B cell (primary cell): ENCODE measurements around the gene AMIGO1. TPM values are rescaled to one million over a fixed set of nuclear protein-coding genes. Genes with fewer than 3 reads are reported as not detected.
"Not testable (repeated sequence)": the region's sequence is repeated elsewhere in the genome, so short reads cannot be mapped to it uniquely, and the experiment has no call there.

Experiments
- ATAC-seq: fragments of 200-7000 bp; cut with Tn5 transposase; one replicate; pipeline ENCODE4 v1.10.0; 2021; ENCODE audit warnings: low read depth, mild to moderate bottlenecking, moderate number of reproducible peaks, moderate library complexity
- CTCF ChIA-PET: fragments of 350-600 bp; sonication (Branson Sonifier 250); formaldehyde crosslinking; loops from one replicate; lab custom pipeline; 2021; ENCODE audit warnings: antibody characterized with exemption, inconsistent platforms; lab: Charles Lee
- POLR2A ChIA-PET: fragments of 350-600 bp; sonication (Branson Sonifier 250); formaldehyde crosslinking; loops from one replicate; lab custom pipeline; 2021; ENCODE audit warnings: antibody characterized with exemption; lab: Charles Lee
- DNase-seq: peaks from one replicate; pipeline ENCODE4 v3.0.0; 2013
- H2AFZ ChIP-seq: 2 replicates; pipeline ENCODE4 v1.6.1; 2012; ENCODE audit warnings: mild to moderate bottlenecking, low read depth, low read length; ENCODE audit not compliant: insufficient read depth, poor library complexity, severe bottlenecking
- H3K27ac ChIP-seq, 2 donors: 1 replicate in 1 of 2; 2 replicates in 1 of 2; pipeline ENCODE4 v1.5.1; 2012 to 2013; ENCODE audit warnings: low read length in 2 of 2, mild to moderate bottlenecking in 2 of 2, moderate library complexity in 1 of 2
- H3K27me3 ChIP-seq, 4 experiments: fragments of 200-600 bp in 1 of 4; sonication (generic) in 1 of 4; replicated peaks in 1 of 4; 1 replicate in 2 of 4; 2 replicates in 2 of 4; pipeline versions ENCODE4 v1.6.1 to v1.7.0; 2013 to 2016; ENCODE audit warnings: low read length in 3 of 4, mild to moderate bottlenecking in 2 of 4, mixed read lengths in 1 of 4, moderate library complexity in 1 of 4; ENCODE audit not compliant: insufficient read depth in 4 of 4, control insufficient read depth in 3 of 4; ENCODE audit errors: control extremely low read depth in 1 of 4
- H3K36me3 ChIP-seq, 2 experiments: replicated peaks in 1 of 2; 1 replicate in 1 of 2; 2 replicates in 1 of 2; pipeline versions ENCODE4 v1.6.1 to v1.7.1; 2013; ENCODE audit warnings: low read length in 1 of 2; ENCODE audit not compliant: insufficient read depth in 2 of 2, control insufficient read depth in 1 of 2; ENCODE audit errors: control extremely low read depth in 1 of 2, extremely low read depth in 1 of 2
- H3K4me1 ChIP-seq, 2 donors: fragments of 200-600 bp in 1 of 2; sonication (generic) in 1 of 2; 1 replicate in 1 of 2; 2 replicates in 1 of 2; pipeline versions ENCODE4 v1.5.1 to v1.6.1; 2013 to 2017; ENCODE audit warnings: low read length in 2 of 2; ENCODE audit not compliant: control insufficient read depth in 2 of 2, insufficient read depth in 2 of 2
- H3K4me2 ChIP-seq: replicated peaks from 2 replicates; pipeline ENCODE3; 2012; ENCODE audit warnings: mild to moderate bottlenecking, low read depth, low read length; ENCODE audit not compliant: poor library complexity, severe bottlenecking
- H3K4me3 ChIP-seq, 5 experiments: fragments of 200-600 bp in 1 of 5; sonication (generic) in 1 of 5; 1 replicate in 3 of 5; 2 replicates in 2 of 5; pipeline versions ENCODE4 v1.5.1 to v1.7.0; 2011 to 2016; ENCODE audit warnings: low read length in 4 of 5, mild to moderate bottlenecking in 4 of 5, low read depth in 2 of 5, control low read depth in 1 of 5, moderate library complexity in 1 of 5; ENCODE audit not compliant: insufficient read depth in 1 of 5; ENCODE audit errors: control extremely low read depth in 1 of 5, extremely low read depth in 1 of 5
- H3K79me2 ChIP-seq: fragments of 200-600 bp; sonication (generic); one replicate; pipeline ENCODE4 v1.6.0; 2016; ENCODE audit warnings: low read length; ENCODE audit not compliant: control insufficient read depth, insufficient read depth
- H3K9ac ChIP-seq: fragments of 200-600 bp; sonication (generic); 2 replicates; pipeline ENCODE4 v1.6.1; 2017; ENCODE audit warnings: mild to moderate bottlenecking, low read length, moderate library complexity
- H3K9me3 ChIP-seq, 3 donors: one replicate each; pipeline versions ENCODE4 v1.6.1 to v1.7.1; 2013; ENCODE audit warnings: low read length in 2 of 3; ENCODE audit not compliant: control insufficient read depth in 2 of 3, insufficient read depth in 1 of 3; ENCODE audit errors: control extremely low read depth in 1 of 3
- H4K20me1 ChIP-seq: 2 replicates; pipeline ENCODE4 v1.6.0; 2012; ENCODE audit warnings: mild to moderate bottlenecking, low read length; ENCODE audit not compliant: insufficient read depth, control insufficient read depth, poor library complexity, severe bottlenecking
- H3K27ac Mint-ChIP-seq: one replicate; pipeline ENCODE4 v1.8.0; 2021; ENCODE audit warnings: mixed read lengths
- H3K27me3 Mint-ChIP-seq: one replicate; pipeline ENCODE4 v1.8.0; 2021; ENCODE audit warnings: mixed read lengths
- H3K4me1 Mint-ChIP-seq: one replicate; pipeline ENCODE4 v1.8.0; 2021; ENCODE audit warnings: mixed read lengths
- H3K4me3 Mint-ChIP-seq: one replicate; pipeline ENCODE4 v1.8.0; 2021; ENCODE audit warnings: mixed read lengths
- H3K9me3 Mint-ChIP-seq: one replicate; pipeline ENCODE4 v1.8.0; 2022; ENCODE audit warnings: mixed read lengths; ENCODE audit not compliant: insufficient read depth
- EZH2 ChIP-seq: IDR thresholded peaks from 2 replicates; pipeline ENCODE4 v1.6.1; 2012; ENCODE audit warnings: borderline replicate concordance, low read depth, mild to moderate bottlenecking, moderate library complexity, low read length; ENCODE audit not compliant: insufficient read depth, poor library complexity, severe bottlenecking
- WGBS: methylation state at CpG from one replicate; pipeline ENCODE4 v1.1.5; 2013; ENCODE audit warnings: missing lambda C conversion rate; ENCODE audit not compliant: insufficient coverage; 5-methylcytosine and 5-hydroxymethylcytosine counted together
- intact Hi-C: fragments of 100-400 bp; cut with micrococcal nuclease; formaldehyde crosslinking; loops from one replicate; pipeline ENCODE4 v1.10.0; 2022
- polyA plus RNA-seq: library from polyadenylated mRNA; depleted of rRNA; stranded (reverse); fragments of >200 nt; gene quantifications from 2 replicates; pipeline ENCODE4 v1.2.3, GENCODE V29; 2012
- total RNA-seq, 2 donors: library from RNA; stranded (reverse); fragments of 120-200 nt in 1 of 2; gene quantifications; 1 replicate in 1 of 2; 2 replicates in 1 of 2; pipeline versions ENCODE4 v1.2.3 to v1.2.4, GENCODE V29; 2013 to 2022
- TF ChIP-seq, protein P1 (sequence below): fragments of 200-600 bp; IDR thresholded peaks from one replicate; pipeline ENCODE4 v1.8.0; 2022; ENCODE audit warnings: antibody characterized with exemption, mild to moderate bottlenecking

The AMIGO1 gene
- total and polyA plus RNA-seq, 2 donors (not counting 1 experiment from before 2014, with no cell fraction given) = 0.19 to 2.4 TPM

DNA sequence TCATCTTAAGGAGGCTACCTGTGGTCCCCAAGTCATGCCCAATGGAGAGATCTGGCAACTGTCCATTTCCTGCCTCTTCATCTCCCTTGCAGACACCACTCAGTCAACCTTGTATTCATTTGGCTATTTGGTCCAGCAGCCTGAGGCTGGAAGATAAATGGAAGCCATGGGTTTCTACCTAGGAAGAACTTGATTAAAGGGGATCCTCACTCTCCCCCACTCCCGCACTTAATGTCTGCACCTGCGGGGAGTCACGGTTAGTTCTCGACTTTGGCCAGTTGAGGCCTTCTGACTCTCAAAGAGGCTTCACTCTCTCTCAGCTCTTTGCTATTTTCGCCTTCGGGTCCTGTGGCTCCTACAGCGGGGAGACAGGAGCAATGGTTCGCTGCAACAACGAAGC, 34.3 kb downstream of the AMIGO1 start:
- intact Hi-C loops = no loop called here
- Histone ChIP-seq H2AFZ (no peak overlapping the region), H3K4me1 (no peaks in the 10 kb centered on the region), H3K27me3 (peaks cover 0 to 70% (median 26%) of the 10 kb centered on the region in 4 experiments), H3K4me2 (no peak overlapping the region), H3K36me3 (no peaks in the 10 kb centered on the region), H3K27ac (no peak overlapping the region), H3K9ac (no peak overlapping the region), H3K79me2 (no peaks in the 10 kb centered on the region), H4K20me1 (no peaks in the 10 kb centered on the region), H3K4me3 (no peak overlapping the region), H3K9me3 (peaks cover 0 to 5% (median 0%) of the 10 kb centered on the region in 3 donors)
- Mint-ChIP-seq H3K4me3 (no peak overlapping the region), H3K9me3 (no peaks in the 10 kb centered on the region), H3K27ac (no peak overlapping the region), H3K4me1 (no peaks in the 10 kb centered on the region), H3K27me3 (peaks cover 75% of the 10 kb centered on the region)
- POLR2A ChIA-PET = no interaction called here
- CTCF ChIA-PET = no interaction called here
- no peak for DNase-seq
- ATAC-seq = no peak
- WGBS = 88% methylated on average over 9 of the region's 9 CpGs
- no peak for TF ChIP-seq EZH2
- TF ChIP-seq, protein P1, sequence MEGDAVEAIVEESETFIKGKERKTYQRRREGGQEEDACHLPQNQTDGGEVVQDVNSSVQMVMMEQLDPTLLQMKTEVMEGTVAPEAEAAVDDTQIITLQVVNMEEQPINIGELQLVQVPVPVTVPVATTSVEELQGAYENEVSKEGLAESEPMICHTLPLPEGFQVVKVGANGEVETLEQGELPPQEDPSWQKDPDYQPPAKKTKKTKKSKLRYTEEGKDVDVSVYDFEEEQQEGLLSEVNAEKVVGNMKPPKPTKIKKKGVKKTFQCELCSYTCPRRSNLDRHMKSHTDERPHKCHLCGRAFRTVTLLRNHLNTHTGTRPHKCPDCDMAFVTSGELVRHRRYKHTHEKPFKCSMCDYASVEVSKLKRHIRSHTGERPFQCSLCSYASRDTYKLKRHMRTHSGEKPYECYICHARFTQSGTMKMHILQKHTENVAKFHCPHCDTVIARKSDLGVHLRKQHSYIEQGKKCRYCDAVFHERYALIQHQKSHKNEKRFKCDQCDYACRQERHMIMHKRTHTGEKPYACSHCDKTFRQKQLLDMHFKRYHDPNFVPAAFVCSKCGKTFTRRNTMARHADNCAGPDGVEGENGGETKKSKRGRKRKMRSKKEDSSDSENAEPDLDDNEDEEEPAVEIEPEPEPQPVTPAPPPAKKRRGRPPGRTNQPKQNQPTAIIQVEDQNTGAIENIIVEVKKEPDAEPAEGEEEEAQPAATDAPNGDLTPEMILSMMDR = no peak

DNA sequence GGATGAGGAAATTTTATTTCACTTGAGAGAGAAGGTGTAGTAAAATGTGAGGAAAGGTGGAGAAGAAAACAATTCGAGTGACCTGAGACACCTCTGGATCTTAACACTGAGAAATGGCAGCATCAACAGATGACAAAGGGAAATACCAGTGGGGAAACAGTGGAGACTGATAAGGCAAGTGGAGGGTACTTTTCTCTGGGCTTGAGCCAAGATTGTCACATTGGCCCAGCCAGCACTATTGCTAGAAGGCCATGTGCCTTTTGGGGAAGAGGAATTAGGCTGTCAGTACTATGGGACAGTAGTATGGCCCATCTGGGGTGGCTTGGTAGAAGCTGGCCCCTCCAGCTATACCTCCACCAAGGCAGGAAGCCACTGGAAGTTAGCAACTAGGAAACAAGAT, 34.8 kb downstream of the AMIGO1 start:
- Histone ChIP-seq H3K9ac (no peak overlapping the region), H3K27me3 (peaks cover 0 to 71% (median 31%) of the 10 kb centered on the region in 4 experiments), H3K79me2 (no peaks in the 10 kb centered on the region), H3K4me1 (no peaks in the 10 kb centered on the region), H3K4me3 (no peak overlapping the region), H3K9me3 (peaks cover 0 to 5% (median 0%) of the 10 kb centered on the region in 3 donors), H3K36me3 (no peaks in the 10 kb centered on the region), H3K27ac (no peak overlapping the region), H3K4me2 (no peak overlapping the region), H4K20me1 (no peaks in the 10 kb centered on the region), H2AFZ (no peak overlapping the region)
- Mint-ChIP-seq H3K9me3 (no peaks in the 10 kb centered on the region), H3K27me3 (peaks cover 74% of the 10 kb centered on the region), H3K4me3 (no peak overlapping the region), H3K4me1 (no peaks in the 10 kb centered on the region), H3K27ac (no peak overlapping the region)
- ChIA-PET POLR2A (no interaction called here), CTCF (no interaction called here)
- WGBS = 47% methylated on average over 1 of the region's 1 CpG
- TF ChIP-seq EZH2 = no peak
- TF ChIP-seq, protein P1 = no peak
- intact Hi-C loops = no loop called here
- DNase-seq = no peak
- ATAC-seq = no peak

DNA sequence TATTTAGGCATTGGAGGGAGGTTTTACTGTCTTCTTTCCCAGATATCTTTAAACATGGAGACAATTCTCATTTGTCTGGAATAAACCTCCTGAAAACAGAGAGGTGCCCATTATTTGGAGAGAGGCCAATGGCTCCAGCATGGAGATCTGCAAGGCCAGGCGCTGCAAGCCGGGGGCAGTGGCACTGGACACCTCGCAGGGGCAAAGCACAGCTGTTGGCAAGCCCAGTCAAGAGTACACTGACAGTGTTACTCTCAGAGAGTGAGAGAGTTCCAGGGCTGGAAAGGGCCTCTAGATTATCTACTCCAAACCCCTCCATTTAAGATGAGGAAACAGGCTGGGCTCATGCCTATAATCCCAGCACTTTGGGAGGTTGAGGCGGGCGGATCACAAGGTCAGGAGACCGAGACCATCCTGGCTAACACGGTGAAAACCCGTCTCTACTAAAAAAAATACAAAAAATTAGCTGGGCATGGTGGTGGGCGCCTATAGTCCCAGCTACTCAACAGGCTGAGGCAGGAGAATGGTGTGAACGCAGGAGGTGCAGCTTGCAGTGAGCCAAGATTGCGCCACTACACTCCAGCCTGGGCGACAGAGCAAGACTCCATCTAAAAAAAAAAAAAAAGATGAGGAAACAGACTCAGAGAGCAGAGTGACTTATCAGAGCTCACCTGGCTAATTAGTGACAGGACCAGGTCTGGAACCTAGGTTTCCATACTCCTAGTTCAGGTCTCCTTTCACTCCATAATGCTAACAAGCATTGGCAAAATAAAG, 36.1 kb downstream of the AMIGO1 start:
- H3K27ac ChIP-seq, H2AFZ ChIP-seq, H3K4me1 Mint-ChIP-seq, H3K79me2 ChIP-seq, ATAC-seq, H4K20me1 ChIP-seq, H3K4me2 ChIP-seq, H3K9me3 ChIP-seq, H3K27ac Mint-ChIP-seq, H3K36me3 ChIP-seq, DNase-seq, H3K4me1 ChIP-seq, H3K4me3 ChIP-seq, H3K9me3 Mint-ChIP-seq, H3K4me3 Mint-ChIP-seq, H3K9ac ChIP-seq, intact Hi-C loops, CTCF ChIA-PET: not testable (repeated sequence)
- peaks cover 65% of the 10 kb centered on the region for H3K27me3 Mint-ChIP-seq
- peaks cover 0 to 67% (median 37%) of the 10 kb centered on the region in 4 experiments for H3K27me3 ChIP-seq
- POLR2A ChIA-PET = interaction anchor here (0.7 kb wide), 1 partner anchor 10 kb away, joined by 3 read pairs; the partner anchor contains the start of gene ATXN7L2
- WGBS = 88% methylated on average over 9 of the region's 12 CpGs
